ENCODE data around the gene USP36. TPM values are rescaled to one million over a fixed set of nuclear protein-coding genes. Genes with fewer than 3 reads are reported as not detected.

The USP36 gene
- total and polyA plus RNA-seq, 2 experiments from 2014 or later, result 27.1 to 27.8 TPM

- Histone ChIP-seq H3K9me3 (ENCODE audit: low read depth) (no peaks in the 10 kb centered on the region), H3K4me1 (ENCODE audit: low read depth) (peaks cover 11% of the 10 kb centered on the region), H3K27me3 (no peaks in the 10 kb centered on the region), H3K4me3 (no peak overlapping the region), H3K36me3 (no peaks in the 10 kb centered on the region), H3K27ac (no peak overlapping the region)
- TF ChIP-seq CTCF (IDR thresholded peaks at IDR 0.05; ENCODE audit: low read depth, low read length), result no peak
- DNase-seq (ENCODE audit: low read depth in 1 of 2, low spot score in 1 of 2), result no peak
Measured at GRCh38 chr17:78777881-78778280, 62.7 kb downstream of the USP36 start.

GRCh38 chr17:78774956-78775571 is 65.5 kb downstream of the USP36 start:
- DNase-seq (ENCODE audit: low read depth in 1 of 2, low spot score in 1 of 2), result no peak
- TF ChIP-seq CTCF (IDR thresholded peaks at IDR 0.05; ENCODE audit: low read depth, low read length), result no peak
- H3K36me3 ChIP-seq, result no peaks in the 10 kb centered on the region
- no peaks in the 10 kb centered on the region for H3K27me3 ChIP-seq
- H3K27ac ChIP-seq, result peak overlapping the region; percentile 37
- no peaks in the 10 kb centered on the region for H3K9me3 ChIP-seq (ENCODE audit: low read depth)
- peaks cover 8% of the 10 kb centered on the region for H3K4me1 ChIP-seq (ENCODE audit: low read depth)
- no peak overlapping the region for H3K4me3 ChIP-seq

- no peaks in the 10 kb centered on the region for H3K36me3 ChIP-seq
- no peaks in the 10 kb centered on the region for H3K27me3 ChIP-seq
- H3K27ac ChIP-seq, result peak overlapping the region; percentile 37
- H3K4me3 ChIP-seq, result no peak overlapping the region
- H3K4me1 ChIP-seq (ENCODE audit: low read depth), result peaks cover 8% of the 10 kb centered on the region
- H3K9me3 ChIP-seq (ENCODE audit: low read depth), result no peaks in the 10 kb centered on the region
- no peak for TF ChIP-seq CTCF (IDR thresholded peaks at IDR 0.05; ENCODE audit: low read depth, low read length)
- DNase-seq (ENCODE audit: low read depth in 1 of 2, low spot score in 1 of 2), result no peak
Measured at GRCh38 chr17:78774453-78774852, 66.2 kb downstream of the USP36 start.

- no peaks in the 10 kb centered on the region for H3K36me3 ChIP-seq
- DNase-seq (ENCODE audit: low read depth in 1 of 2, low spot score in 1 of 2), result no peak
- peak overlapping the region; percentile 23 for H3K27ac ChIP-seq
- no peak for TF ChIP-seq CTCF (IDR thresholded peaks at IDR 0.05; ENCODE audit: low read depth, low read length)
- H3K4me1 ChIP-seq (ENCODE audit: low read depth), result peaks cover 8% of the 10 kb centered on the region
- H3K9me3 ChIP-seq (ENCODE audit: low read depth), result no peaks in the 10 kb centered on the region
- no peak overlapping the region for H3K4me3 ChIP-seq
- H3K27me3 ChIP-seq, result no peaks in the 10 kb centered on the region
Measured at GRCh38 chr17:78771758-78772382, 68.7 kb downstream of the USP36 start.

GRCh38 chr17:78769196-78769773 is 71.3 kb downstream of the USP36 start:
- Histone ChIP-seq H3K36me3 (no peaks in the 10 kb centered on the region), H3K9me3 (ENCODE audit: low read depth) (no peaks in the 10 kb centered on the region), H3K4me1 (ENCODE audit: low read depth) (peaks cover 5% of the 10 kb centered on the region), H3K4me3 (no peak overlapping the region), H3K27ac (no peak overlapping the region), H3K27me3 (no peaks in the 10 kb centered on the region)
- TF ChIP-seq CTCF (IDR thresholded peaks at IDR 0.05; ENCODE audit: low read depth, low read length), result no peak
- DNase-seq (ENCODE audit: low read depth in 1 of 2, low spot score in 1 of 2), result peak in 1 of 2 donors; percentile 43
